Bronchial epithelial cell (primary cell): ENCODE results near the gene GLIPR1L1. TPM values are rescaled to one million over a fixed set of nuclear protein-coding genes. Genes with fewer than 3 reads are reported as not detected.

Source experiments
- DNase-seq: peaks from one replicate; pipeline ENCODE4 v3.0.0-alpha.2; 2010; ENCODE audit warnings: low read depth
- FAIRE-seq: peaks from 2 replicates; lab custom pipeline; 2011; peaks lifted over from hg19 to GRCh38; lab: Jason Lieb, UNC
- H3K27me3 ChIP-seq: 2 replicates; pipeline ENCODE4 v1.5.1; 2011; ENCODE audit warnings: low read length; ENCODE audit not compliant: control insufficient read depth, insufficient read depth
- H3K36me3 ChIP-seq: 2 replicates; pipeline ENCODE4 v1.5.1; 2011; ENCODE audit warnings: low read length; ENCODE audit not compliant: control insufficient read depth, insufficient read depth
- H3K4me3 ChIP-seq: 2 replicates; pipeline ENCODE4 v1.5.1; 2011; ENCODE audit warnings: mild to moderate bottlenecking, low read depth, low read length, control low read depth
- total RNA-seq: library from RNA; depleted of rRNA; stranded (reverse); fragments of >200 nt; gene quantifications from 2 replicates; pipeline ENCODE4 v1.2.1, GENCODE V29; 2014
- TF ChIP-seq, protein P1 (sequence below): IDR thresholded peaks from 2 replicates; pipeline ENCODE4 v1.5.1; 2011; ENCODE audit warnings: mild to moderate bottlenecking, moderate library complexity, low read length, control low read depth, inconsistent platforms; ENCODE audit not compliant: insufficient read depth, severe bottlenecking

Gene GLIPR1L1
- total RNA-seq, 1 donor from 2014 or later: not detected

GRCh38 chr12:75374971-75375370, 40.5 kb downstream of the GLIPR1L1 start:
- H3K36me3 ChIP-seq: no peaks in the 10 kb centered on the region
- FAIRE-seq (no peak), DNase-seq (no peak)
- H3K4me3 ChIP-seq: no peak overlapping the region
- TF ChIP-seq, protein P1, sequence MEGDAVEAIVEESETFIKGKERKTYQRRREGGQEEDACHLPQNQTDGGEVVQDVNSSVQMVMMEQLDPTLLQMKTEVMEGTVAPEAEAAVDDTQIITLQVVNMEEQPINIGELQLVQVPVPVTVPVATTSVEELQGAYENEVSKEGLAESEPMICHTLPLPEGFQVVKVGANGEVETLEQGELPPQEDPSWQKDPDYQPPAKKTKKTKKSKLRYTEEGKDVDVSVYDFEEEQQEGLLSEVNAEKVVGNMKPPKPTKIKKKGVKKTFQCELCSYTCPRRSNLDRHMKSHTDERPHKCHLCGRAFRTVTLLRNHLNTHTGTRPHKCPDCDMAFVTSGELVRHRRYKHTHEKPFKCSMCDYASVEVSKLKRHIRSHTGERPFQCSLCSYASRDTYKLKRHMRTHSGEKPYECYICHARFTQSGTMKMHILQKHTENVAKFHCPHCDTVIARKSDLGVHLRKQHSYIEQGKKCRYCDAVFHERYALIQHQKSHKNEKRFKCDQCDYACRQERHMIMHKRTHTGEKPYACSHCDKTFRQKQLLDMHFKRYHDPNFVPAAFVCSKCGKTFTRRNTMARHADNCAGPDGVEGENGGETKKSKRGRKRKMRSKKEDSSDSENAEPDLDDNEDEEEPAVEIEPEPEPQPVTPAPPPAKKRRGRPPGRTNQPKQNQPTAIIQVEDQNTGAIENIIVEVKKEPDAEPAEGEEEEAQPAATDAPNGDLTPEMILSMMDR: no peak
- H3K27me3 ChIP-seq: no peaks in the 10 kb centered on the region

- TF ChIP-seq, protein P1: no peak
- Histone ChIP-seq H3K4me3 (no peak overlapping the region), H3K27me3 (no peaks in the 10 kb centered on the region), H3K36me3 (no peaks in the 10 kb centered on the region)
- no peak for FAIRE-seq
- DNase-seq: no peak
These were observed 43.9 kb downstream of the GLIPR1L1 start for GRCh38 chr12:75378354-75378753.

DNA sequence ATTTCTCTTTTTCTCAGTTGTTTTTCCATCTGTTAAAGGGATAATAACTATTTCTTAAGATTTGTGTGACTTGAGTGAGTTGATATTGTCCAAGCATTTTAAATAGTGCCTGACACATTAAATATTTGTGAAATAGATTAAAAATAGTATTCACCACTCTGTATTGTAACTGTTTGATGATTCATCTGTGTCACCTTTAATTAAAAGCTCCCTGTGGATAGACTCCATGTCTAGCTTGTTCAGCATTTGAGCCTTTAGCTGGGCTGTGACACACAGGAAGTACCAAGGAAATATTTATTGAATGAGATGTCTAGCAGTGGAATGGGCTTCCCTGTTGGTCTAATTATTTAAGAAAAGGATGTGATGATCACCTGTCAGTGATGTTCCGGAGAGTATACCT, 54.6 kb downstream of the GLIPR1L1 start:
- FAIRE-seq (no peak), DNase-seq (peak; percentile 78)
- Histone ChIP-seq H3K36me3 (no peaks in the 10 kb centered on the region), H3K27me3 (no peaks in the 10 kb centered on the region), H3K4me3 (no peak overlapping the region)
- TF ChIP-seq, protein P1: no peak

GRCh38 chr12:75389706-75390105, 55.2 kb downstream of the GLIPR1L1 start:
- TF ChIP-seq, protein P1: no peak
- no peaks in the 10 kb centered on the region for H3K36me3 ChIP-seq
- no peak for DNase-seq
- no peaks in the 10 kb centered on the region for H3K27me3 ChIP-seq
- no peak overlapping the region for H3K4me3 ChIP-seq
- no peak for FAIRE-seq

- no peaks in the 10 kb centered on the region for H3K36me3 ChIP-seq
- H3K27me3 ChIP-seq: no peaks in the 10 kb centered on the region
- peak overlapping the region; percentile 55 for H3K4me3 ChIP-seq
- TF ChIP-seq, protein P1: no peak
- DNase-seq (peak; percentile 90), FAIRE-seq (no peak)
These were observed 55.9 kb downstream of the GLIPR1L1 start for GRCh38 chr12:75390156-75390898.
